Endothelial cell (in vitro differentiated cells): Measurements from ENCODE around the gene GPR150. TPM values are rescaled to one million over a fixed set of nuclear protein-coding genes. Genes with fewer than 3 reads are reported as not detected.
"Not testable (repeated sequence)": the region's sequence is repeated elsewhere in the genome, so short reads cannot be mapped to it uniquely, and the experiment has no call there.

Source experiments
- DNase-seq: peaks from one replicate; pipeline ENCODE4 v3.0.0; 2021; ENCODE audit warnings: low spot score
- H3K27ac Mint-ChIP-seq: one replicate; pipeline ENCODE4 v1.8.0; 2021; ENCODE audit warnings: mixed read lengths, inconsistent platforms; ENCODE audit not compliant: unreplicated experiment
- H3K27me3 Mint-ChIP-seq: one replicate; pipeline ENCODE4 v1.8.0; 2021; ENCODE audit warnings: mild to moderate bottlenecking, moderate library complexity, mixed read lengths, inconsistent platforms; ENCODE audit not compliant: unreplicated experiment
- H3K36me3 Mint-ChIP-seq: one replicate; pipeline ENCODE4 v1.8.0; 2021; ENCODE audit warnings: mild to moderate bottlenecking, low read depth, mixed read lengths, inconsistent platforms; ENCODE audit not compliant: unreplicated experiment
- H3K4me1 Mint-ChIP-seq: one replicate; pipeline ENCODE4 v1.8.0; 2021; ENCODE audit warnings: mild to moderate bottlenecking, mixed read lengths, inconsistent platforms; ENCODE audit not compliant: unreplicated experiment
- H3K4me3 Mint-ChIP-seq: one replicate; pipeline ENCODE4 v1.8.0; 2021; ENCODE audit warnings: mild to moderate bottlenecking, mixed read lengths, inconsistent platforms; ENCODE audit not compliant: unreplicated experiment
- H3K9me3 Mint-ChIP-seq: one replicate; pipeline ENCODE4 v1.8.0; 2021; ENCODE audit warnings: mixed read lengths, inconsistent platforms; ENCODE audit not compliant: unreplicated experiment
- total RNA-seq: library from RNA; stranded (reverse); fragmentation: NEBNext Ultra II Directional; extraction: Animal tissue kit (Norgen Biotek cat#: 25700); gene quantifications from one replicate; pipeline ENCODE4 v1.2.1, GENCODE V29; 2021; ENCODE audit not compliant: unreplicated experiment
- TF ChIP-seq, protein P1 (sequence below): fragments of 200-600 bp; sonication (generic); IDR thresholded peaks from one replicate; pipeline ENCODE4 v1.5.0; 2021; ENCODE audit warnings: antibody characterized with exemption; ENCODE audit not compliant: unreplicated experiment

GPR150 gene
- total RNA-seq, 1 donor from 2014 or later: not detected

DNA sequence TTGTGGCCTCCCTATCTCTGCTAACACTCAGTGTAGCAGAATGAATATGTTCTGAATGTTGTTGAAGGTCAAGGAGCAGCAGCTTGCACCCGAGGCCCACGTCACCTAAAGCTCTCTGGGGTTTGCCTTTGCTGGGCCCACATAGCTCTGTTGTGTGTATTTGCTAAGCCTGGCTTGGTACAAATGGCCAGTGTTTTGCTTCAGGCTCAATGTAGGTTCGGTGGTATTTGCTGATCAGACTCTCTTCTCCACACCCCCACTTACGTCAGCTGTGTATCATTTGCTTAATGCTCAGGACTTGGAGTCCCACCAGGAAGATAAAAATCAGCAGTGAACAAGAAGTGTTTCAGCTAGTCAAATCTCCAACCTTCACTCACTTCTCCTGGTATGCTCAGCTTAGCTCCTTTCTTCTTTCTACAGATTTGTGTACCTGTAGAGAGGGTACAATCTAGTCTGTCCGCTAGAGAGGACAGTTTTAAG is 21.9 kb downstream of the GPR150 start:
- Mint-ChIP-seq H3K27ac (no peak overlapping the region), H3K9me3 (no peaks in the 10 kb centered on the region), H3K4me3 (no peak overlapping the region), H3K36me3 (no peaks in the 10 kb centered on the region), H3K4me1 (peaks cover 7% of the 10 kb centered on the region), H3K27me3 (peaks cover 1% of the 10 kb centered on the region)
- TF ChIP-seq, protein P1, sequence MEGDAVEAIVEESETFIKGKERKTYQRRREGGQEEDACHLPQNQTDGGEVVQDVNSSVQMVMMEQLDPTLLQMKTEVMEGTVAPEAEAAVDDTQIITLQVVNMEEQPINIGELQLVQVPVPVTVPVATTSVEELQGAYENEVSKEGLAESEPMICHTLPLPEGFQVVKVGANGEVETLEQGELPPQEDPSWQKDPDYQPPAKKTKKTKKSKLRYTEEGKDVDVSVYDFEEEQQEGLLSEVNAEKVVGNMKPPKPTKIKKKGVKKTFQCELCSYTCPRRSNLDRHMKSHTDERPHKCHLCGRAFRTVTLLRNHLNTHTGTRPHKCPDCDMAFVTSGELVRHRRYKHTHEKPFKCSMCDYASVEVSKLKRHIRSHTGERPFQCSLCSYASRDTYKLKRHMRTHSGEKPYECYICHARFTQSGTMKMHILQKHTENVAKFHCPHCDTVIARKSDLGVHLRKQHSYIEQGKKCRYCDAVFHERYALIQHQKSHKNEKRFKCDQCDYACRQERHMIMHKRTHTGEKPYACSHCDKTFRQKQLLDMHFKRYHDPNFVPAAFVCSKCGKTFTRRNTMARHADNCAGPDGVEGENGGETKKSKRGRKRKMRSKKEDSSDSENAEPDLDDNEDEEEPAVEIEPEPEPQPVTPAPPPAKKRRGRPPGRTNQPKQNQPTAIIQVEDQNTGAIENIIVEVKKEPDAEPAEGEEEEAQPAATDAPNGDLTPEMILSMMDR: no peak
- DNase-seq: no peak

DNA sequence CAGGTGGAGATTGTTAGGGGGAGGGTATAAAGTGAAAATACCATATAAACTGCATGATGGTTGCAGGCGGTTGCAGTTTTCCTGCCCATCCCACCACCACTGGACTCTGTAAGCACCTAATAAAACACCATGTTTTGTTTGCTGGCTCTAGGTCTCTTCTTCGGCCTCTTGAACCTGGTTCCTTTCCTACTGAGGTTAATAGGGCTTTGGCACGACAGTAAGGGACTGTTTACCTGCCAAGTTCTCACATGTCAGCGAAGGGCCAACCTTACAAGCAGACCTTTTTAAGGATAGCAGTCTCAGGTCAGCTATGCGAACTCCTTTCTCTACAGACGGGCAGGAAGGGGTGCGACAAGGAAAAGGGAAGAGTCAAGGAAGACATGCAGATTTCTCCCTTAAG is 23.3 kb downstream of the GPR150 start:
- DNase-seq: no peak
- H3K27ac Mint-ChIP-seq: no peak overlapping the region
- TF ChIP-seq, protein P1: no peak
- H3K36me3 Mint-ChIP-seq: no peaks in the 10 kb centered on the region
- no peak overlapping the region for H3K4me3 Mint-ChIP-seq
- H3K9me3 Mint-ChIP-seq: no peaks in the 10 kb centered on the region
- H3K27me3 Mint-ChIP-seq: peaks cover 1% of the 10 kb centered on the region
- H3K4me1 Mint-ChIP-seq: peaks cover 7% of the 10 kb centered on the region

DNA sequence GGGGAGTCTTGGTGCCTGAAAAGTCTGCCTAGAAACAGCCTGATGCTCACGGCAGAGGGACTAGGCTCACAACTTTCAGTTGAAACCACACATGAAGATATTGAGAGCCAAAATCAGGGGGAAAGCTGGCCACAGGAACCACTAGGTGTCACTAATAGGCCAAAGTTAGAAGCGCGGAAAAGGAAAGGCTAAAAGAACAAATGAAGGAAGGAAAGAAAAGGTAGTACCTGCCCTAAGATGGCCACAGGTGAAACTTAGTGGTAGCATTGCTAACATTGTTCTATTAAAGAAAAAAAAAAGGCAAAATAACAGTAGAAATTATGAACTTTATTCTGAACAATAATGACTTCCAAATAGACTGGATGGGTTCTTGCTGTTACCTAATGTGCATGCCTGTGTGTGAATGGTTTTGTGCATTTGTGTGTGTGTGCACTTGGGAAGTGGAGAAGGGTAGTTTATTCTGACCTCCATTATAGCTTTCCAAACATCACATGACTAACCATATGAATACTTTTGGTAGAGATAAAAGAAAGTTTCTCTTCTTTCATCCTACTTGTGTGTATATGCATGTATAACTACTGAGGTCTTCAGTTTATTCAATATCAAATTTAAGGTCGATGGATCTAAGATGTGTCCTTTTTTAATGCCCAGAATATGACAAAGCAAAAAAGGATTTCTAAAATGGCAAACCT is 24.6 kb downstream of the GPR150 start:
- Mint-ChIP-seq H3K9me3 (no peaks in the 10 kb centered on the region), H3K27ac (no peak overlapping the region), H3K4me1 (peaks cover 7% of the 10 kb centered on the region), H3K36me3 (no peaks in the 10 kb centered on the region), H3K4me3 (no peak overlapping the region), H3K27me3 (no peaks in the 10 kb centered on the region)
- TF ChIP-seq, protein P1: peak; percentile 48
- peak; percentile 30 for DNase-seq

DNA sequence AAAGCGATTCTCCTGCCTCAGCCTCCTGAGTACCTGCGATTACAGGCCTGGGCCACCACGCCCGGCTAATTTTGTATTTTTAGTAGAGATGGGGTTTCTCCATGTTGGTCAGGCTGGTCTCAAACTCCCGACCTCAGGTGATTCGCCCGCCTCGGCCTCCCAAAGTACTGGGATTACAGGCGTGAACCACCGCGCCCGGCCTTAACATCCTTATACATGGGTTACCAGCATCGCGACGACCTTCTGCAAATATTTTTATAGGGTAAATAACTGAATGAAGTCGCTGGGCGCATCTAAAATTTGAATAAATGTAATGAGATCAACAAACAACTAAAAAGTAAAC is 26.3 kb downstream of the GPR150 start:
- H3K27ac Mint-ChIP-seq, H3K27me3 Mint-ChIP-seq, H3K9me3 Mint-ChIP-seq, H3K4me1 Mint-ChIP-seq, H3K36me3 Mint-ChIP-seq, DNase-seq: not testable (repeated sequence)
- H3K4me3 Mint-ChIP-seq: peak overlapping the region; percentile 54

DNA sequence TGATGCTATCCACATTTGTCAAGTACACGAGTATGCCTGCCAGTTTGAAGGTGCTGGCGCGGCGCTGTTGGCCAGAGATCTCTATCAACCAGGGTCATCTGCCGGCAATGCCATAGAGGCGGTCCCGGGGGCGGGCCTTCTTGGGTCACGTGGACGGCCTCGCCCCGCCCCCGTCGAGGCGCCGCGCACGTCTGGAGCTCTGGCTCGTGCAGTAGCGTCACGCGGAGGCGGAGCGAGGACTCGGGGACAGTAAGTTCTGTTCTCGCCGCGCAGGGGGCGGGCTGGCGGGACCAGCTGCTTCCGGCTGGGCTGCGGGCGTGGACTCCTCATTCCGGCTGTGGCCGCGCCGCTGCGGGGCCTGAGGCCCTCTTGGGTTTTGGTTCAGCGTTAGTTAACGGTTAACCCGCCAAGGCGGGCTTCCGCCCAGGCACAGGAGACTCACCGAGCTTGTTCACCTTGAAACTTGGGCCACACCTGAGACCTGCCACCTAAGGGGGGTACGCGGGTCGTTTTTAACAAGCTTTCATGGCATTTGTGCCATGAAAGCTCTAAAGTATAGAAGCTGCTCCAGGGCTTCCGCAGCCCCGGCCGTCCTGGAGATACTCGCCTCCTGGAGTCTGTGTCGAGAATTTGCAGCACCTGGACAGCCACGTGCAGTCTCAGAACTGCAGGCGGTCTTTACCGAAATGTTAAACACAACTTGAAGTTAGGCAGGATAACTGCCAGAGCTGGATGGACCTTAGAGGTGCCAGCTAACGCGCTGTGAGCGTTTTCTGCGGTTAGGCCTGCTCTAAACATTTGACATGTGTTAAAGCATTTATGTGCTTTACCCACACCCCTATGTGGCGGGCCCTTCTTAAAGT is 26.9 kb downstream of the GPR150 start, which contains the start of gene RFESD:
Gene RFESD, plus strand, starts transcription at position 209 of the 863 bp plus-strand sequence. CDS start 5,495 bp downstream, outside the sequence.
- no peaks in the 10 kb centered on the region for H3K36me3 Mint-ChIP-seq
- H3K27me3 Mint-ChIP-seq: no peaks in the 10 kb centered on the region
- no peaks in the 10 kb centered on the region for H3K9me3 Mint-ChIP-seq
- H3K4me3 Mint-ChIP-seq: peak within 1 kb of the TSS; percentile 84
- H3K27ac Mint-ChIP-seq: no peak within 1 kb of the TSS
- peak; percentile 95 for DNase-seq
- TF ChIP-seq, protein P1: no peak
- peaks cover 7% of the 10 kb centered on the region for H3K4me1 Mint-ChIP-seq
